HepG2 (cell line): ENCODE measurements around the gene TEAD3. TPM values are rescaled to one million over a fixed set of nuclear protein-coding genes. Genes with fewer than 3 reads are reported as not detected.

ENCODE experiments used
- CTCF ChIP-seq: sonication (generic); formaldehyde crosslinking; IDR thresholded peaks from 2 replicates; pipeline ENCODE4 v1.5.0; 2020; ENCODE audit warnings: mild to moderate bottlenecking, missing genetic modification reagents, moderate library complexity
- KAT8 ChIP-seq: IDR thresholded peaks from 2 replicates; pipeline ENCODE4 v1.6.1; 2016; ENCODE audit warnings: missing genetic modification reagents, missing compliant biosample characterization
- KMT2A ChIP-seq: sonication (generic); formaldehyde crosslinking; IDR thresholded peaks from 2 replicates; pipeline ENCODE4 v1.4.0; 2020; ENCODE audit warnings: missing genetic modification reagents
- MXD3 ChIP-seq: IDR thresholded peaks from 2 replicates; pipeline ENCODE4 v1.6.1; 2016; ENCODE audit warnings: mild to moderate bottlenecking, missing biosample characterization, missing genetic modification reagents
- PBX2 ChIP-seq: IDR thresholded peaks from 2 replicates; pipeline ENCODE4 v1.6.1; 2016; ENCODE audit warnings: control low read depth
- STAG1 ChIP-seq: sonication (generic); formaldehyde crosslinking; IDR thresholded peaks from 2 replicates; pipeline ENCODE4 v1.4.0; 2020; ENCODE audit warnings: missing genetic modification reagents
- TBX2 ChIP-seq: sonication (generic); formaldehyde crosslinking; IDR thresholded peaks from 2 replicates; pipeline ENCODE4 v1.5.0; 2020; ENCODE audit warnings: missing genetic modification reagents, mild to moderate bottlenecking, borderline replicate concordance
- TCF7 ChIP-seq: sonication (generic); IDR thresholded peaks from 2 replicates; pipeline ENCODE4 v1.6.1; 2016; ENCODE audit warnings: antibody characterized with exemption, low read depth
- ZNF563 ChIP-seq: sonication (generic); formaldehyde crosslinking; IDR thresholded peaks from 2 replicates; pipeline ENCODE4 v1.8.0; 2022; ENCODE audit warnings: mild to moderate bottlenecking, moderate library complexity, missing genetic modification reagents
- ZNF619 ChIP-seq: sonication (generic); formaldehyde crosslinking; IDR thresholded peaks from 2 replicates; pipeline ENCODE4 v1.4.0; 2020; ENCODE audit warnings: mild to moderate bottlenecking, missing genetic modification reagents
- ZNF780A ChIP-seq: sonication (generic); formaldehyde crosslinking; IDR thresholded peaks from 2 replicates; pipeline ENCODE4 v1.8.0; 2022; ENCODE audit warnings: mild to moderate bottlenecking, missing genetic modification reagents, moderate library complexity
- ZSCAN31 ChIP-seq: sonication (generic); formaldehyde crosslinking; IDR thresholded peaks from 2 replicates; pipeline ENCODE4 v1.5.0; 2020; ENCODE audit warnings: low read depth, mild to moderate bottlenecking, missing genetic modification reagents
- polyA plus RNA-seq, 8 experiments: library from polyadenylated mRNA; depleted of rRNA in 3 of 8; stranded (reverse) in 7 of 8; unstranded in 1 of 8; fragments of >200 nt; fragmentation: Illumina TruSeq in 4 of 8; extraction: Trizol in 4 of 8; gene quantifications; 2 replicates each; pipeline versions ENCODE4 v1.2.1 to v1.2.3, GENCODE V29; 2011 to 2016; ENCODE audit warnings: low read depth in 4 of 8, missing spikeins in 1 of 8, mixed read lengths in 1 of 8; ENCODE audit not compliant: insufficient read depth in 1 of 8
- total RNA-seq, 5 experiments: library from RNA; depleted of rRNA; stranded (reverse); fragments of >200 nt; fragmentation: Illumina TruSeq; extraction: Trizol; gene quantifications; 2 replicates each; pipeline ENCODE4 v1.2.3, GENCODE V29; 2016; ENCODE audit warnings: low read depth in 1 of 5
- TF ChIP-seq, protein P1 (sequence below): sonication (generic); formaldehyde crosslinking; conservative IDR thresholded peaks from 2 replicates; pipeline ENCODE4 v1.8.0; 2022; ENCODE audit warnings: mild to moderate bottlenecking, moderate library complexity, missing genetic modification reagents
- TF ChIP-seq, protein P2 (sequence below): sonication (generic); formaldehyde crosslinking; IDR thresholded peaks from 2 replicates; pipeline ENCODE4 v1.5.1; 2020; ENCODE audit warnings: missing genetic modification reagents, mild to moderate bottlenecking, borderline replicate concordance
- TF ChIP-seq, protein P3 (sequence below), 2 experiments: fragments of 450-650 bp in 1 of 2; sonication (generic) in 1 of 2; formaldehyde crosslinking; IDR thresholded peaks; 2 replicates each; pipeline versions ENCODE4 v1.5.0 to v1.8.0; 2020 to 2022; ENCODE audit warnings: mild to moderate bottlenecking in 1 of 2, missing genetic modification reagents in 1 of 2
- TF ChIP-seq, protein P4 (sequence below): sonication (generic); formaldehyde crosslinking; IDR thresholded peaks from 2 replicates; pipeline ENCODE4 v1.5.0; 2020; ENCODE audit warnings: mild to moderate bottlenecking, missing genetic modification reagents, borderline replicate concordance
- TF ChIP-seq, protein P5 (sequence below): IDR thresholded peaks from 2 replicates; pipeline ENCODE4 v1.6.1; 2016; ENCODE audit warnings: missing genetic modification reagents, missing compliant biosample characterization

Gene TEAD3
- total and polyA plus RNA-seq, 2 of the 13 experiments (the other 11 are each of a cell fraction or from before 2014, with no cell fraction given), result 15.1 to 16.5 TPM

- TF ChIP-seq, protein P1, sequence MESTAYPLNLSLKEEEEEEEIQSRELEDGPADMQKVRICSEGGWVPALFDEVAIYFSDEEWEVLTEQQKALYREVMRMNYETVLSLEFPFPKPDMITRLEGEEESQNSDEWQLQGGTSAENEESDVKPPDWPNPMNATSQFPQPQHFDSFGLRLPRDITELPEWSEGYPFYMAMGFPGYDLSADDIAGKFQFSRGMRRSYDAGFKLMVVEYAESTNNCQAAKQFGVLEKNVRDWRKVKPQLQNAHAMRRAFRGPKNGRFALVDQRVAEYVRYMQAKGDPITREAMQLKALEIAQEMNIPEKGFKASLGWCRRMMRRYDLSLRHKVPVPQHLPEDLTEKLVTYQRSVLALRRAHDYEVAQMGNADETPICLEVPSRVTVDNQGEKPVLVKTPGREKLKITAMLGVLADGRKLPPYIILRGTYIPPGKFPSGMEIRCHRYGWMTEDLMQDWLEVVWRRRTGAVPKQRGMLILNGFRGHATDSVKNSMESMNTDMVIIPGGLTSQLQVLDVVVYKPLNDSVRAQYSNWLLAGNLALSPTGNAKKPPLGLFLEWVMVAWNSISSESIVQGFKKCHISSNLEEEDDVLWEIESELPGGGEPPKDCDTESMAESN, result no peak
- peak; percentile 14; the same call in 1 of the 2 replicates for TF ChIP-seq STAG1 (CRISPR knock-in tag)
- TF ChIP-seq KAT8 (CRISPR knock-in tag), result peak; percentile 65; the same call in 1 of the 2 replicates
- 0 out of 2 replicates have a peak, but pooled peaks have one; percentile 32 for TF ChIP-seq KMT2A (CRISPR knock-in tag)
- peak; percentile 81 for TF ChIP-seq TBX2 (CRISPR knock-in tag)
- TF ChIP-seq, protein P2, sequence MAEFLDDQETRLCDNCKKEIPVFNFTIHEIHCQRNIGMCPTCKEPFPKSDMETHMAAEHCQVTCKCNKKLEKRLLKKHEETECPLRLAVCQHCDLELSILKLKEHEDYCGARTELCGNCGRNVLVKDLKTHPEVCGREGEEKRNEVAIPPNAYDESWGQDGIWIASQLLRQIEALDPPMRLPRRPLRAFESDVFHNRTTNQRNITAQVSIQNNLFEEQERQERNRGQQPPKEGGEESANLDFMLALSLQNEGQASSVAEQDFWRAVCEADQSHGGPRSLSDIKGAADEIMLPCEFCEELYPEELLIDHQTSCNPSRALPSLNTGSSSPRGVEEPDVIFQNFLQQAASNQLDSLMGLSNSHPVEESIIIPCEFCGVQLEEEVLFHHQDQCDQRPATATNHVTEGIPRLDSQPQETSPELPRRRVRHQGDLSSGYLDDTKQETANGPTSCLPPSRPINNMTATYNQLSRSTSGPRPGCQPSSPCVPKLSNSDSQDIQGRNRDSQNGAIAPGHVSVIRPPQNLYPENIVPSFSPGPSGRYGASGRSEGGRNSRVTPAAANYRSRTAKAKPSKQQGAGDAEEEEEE (CRISPR knock-in tag), result no peak
- no peak for TF ChIP-seq PBX2
- peak; percentile 40; the same call in 1 of the 2 replicates for TF ChIP-seq TCF7
- TF ChIP-seq CTCF, result peak; percentile 38
- peak; percentile 38; the same call in 1 of the 2 replicates for TF ChIP-seq ZNF780A (CRISPR knock-in tag)
- TF ChIP-seq MXD3 (CRISPR knock-in tag), result 0 out of 2 replicates have a peak, but pooled peaks have one; percentile 9
- TF ChIP-seq, protein P3, sequence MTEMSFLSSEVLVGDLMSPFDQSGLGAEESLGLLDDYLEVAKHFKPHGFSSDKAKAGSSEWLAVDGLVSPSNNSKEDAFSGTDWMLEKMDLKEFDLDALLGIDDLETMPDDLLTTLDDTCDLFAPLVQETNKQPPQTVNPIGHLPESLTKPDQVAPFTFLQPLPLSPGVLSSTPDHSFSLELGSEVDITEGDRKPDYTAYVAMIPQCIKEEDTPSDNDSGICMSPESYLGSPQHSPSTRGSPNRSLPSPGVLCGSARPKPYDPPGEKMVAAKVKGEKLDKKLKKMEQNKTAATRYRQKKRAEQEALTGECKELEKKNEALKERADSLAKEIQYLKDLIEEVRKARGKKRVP (CRISPR knock-in tag; IDR thresholded peaks at IDR 0.05), result peak in 1 of 2 experiments; percentile 78; a peak in 2 of 4 replicates
- TF ChIP-seq, protein P4, sequence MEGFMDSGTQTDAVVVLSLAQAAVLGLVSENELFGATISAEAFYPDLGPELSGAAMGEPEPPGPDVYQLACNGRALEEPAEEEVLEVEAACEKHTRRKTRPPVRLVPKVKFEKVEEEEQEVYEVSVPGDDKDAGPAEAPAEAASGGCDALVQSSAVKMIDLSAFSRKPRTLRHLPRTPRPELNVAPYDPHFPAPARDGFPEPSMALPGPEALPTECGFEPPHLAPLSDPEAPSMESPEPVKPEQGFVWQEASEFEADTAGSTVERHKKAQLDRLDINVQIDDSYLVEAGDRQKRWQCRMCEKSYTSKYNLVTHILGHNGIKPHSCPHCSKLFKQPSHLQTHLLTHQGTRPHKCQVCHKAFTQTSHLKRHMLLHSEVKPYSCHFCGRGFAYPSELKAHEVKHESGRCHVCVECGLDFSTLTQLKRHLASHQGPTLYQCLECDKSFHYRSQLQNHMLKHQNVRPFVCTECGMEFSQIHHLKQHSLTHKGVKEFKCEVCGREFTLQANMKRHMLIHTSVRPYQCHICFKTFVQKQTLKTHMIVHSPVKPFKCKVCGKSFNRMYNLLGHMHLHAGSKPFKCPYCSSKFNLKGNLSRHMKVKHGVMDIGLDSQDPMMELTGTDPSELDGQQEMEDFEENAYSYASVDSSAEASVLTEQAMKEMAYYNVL, result peak; percentile 34; the same call in 1 of the 2 replicates
- TF ChIP-seq ZSCAN31 (CRISPR knock-in tag), result no peak
- 0 out of 2 replicates have a peak, but pooled peaks have one; percentile 52 for TF ChIP-seq ZNF619 (CRISPR knock-in tag)
- TF ChIP-seq, protein P5, sequence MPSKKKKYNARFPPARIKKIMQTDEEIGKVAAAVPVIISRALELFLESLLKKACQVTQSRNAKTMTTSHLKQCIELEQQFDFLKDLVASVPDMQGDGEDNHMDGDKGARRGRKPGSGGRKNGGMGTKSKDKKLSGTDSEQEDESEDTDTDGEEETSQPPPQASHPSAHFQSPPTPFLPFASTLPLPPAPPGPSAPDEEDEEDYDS (CRISPR knock-in tag), result no peak
- TF ChIP-seq ZNF563 (CRISPR knock-in tag), result no peak
Observed at GRCh38 chr6:35428421-35429149, 68.3 kb downstream of the TEAD3 start (continued).
